Brain pericyte (primary cell): ENCODE results near the gene CA10.

Source experiments
- DNase-seq: peaks from one replicate; pipeline ENCODE4 v3.0.0-alpha.2; 2012; ENCODE audit warnings: low read depth, low spot score

Gene CA10

GRCh38 chr17:51819341-51820219, 338.9 kb downstream of the CA10 start:
- no peak for DNase-seq

GRCh38 chr17:51818777-51819176, 339.7 kb downstream of the CA10 start:
- DNase-seq, result no peak

GRCh38 chr17:51817955-51818354, 340.6 kb downstream of the CA10 start:
- no peak for DNase-seq

GRCh38 chr17:51817117-51817516, 341.4 kb downstream of the CA10 start:
- DNase-seq, result no peak

- no peak for DNase-seq
Measured at GRCh38 chr17:51815097-51815496, 343.4 kb downstream of the CA10 start.

GRCh38 chr17:51814521-51814920, 344.0 kb downstream of the CA10 start:
- no peak for DNase-seq

- DNase-seq, result no peak
Measured at GRCh38 chr17:51813784-51814174, 344.7 kb downstream of the CA10 start.

GRCh38 chr17:51813140-51813783, 345.3 kb downstream of the CA10 start:
- DNase-seq, result no peak

- no peak for DNase-seq
Measured at GRCh38 chr17:51807460-51807859, 351.1 kb downstream of the CA10 start.

GRCh38 chr17:51805765-51806164, 352.7 kb downstream of the CA10 start:
- no peak for DNase-seq

- no peak for DNase-seq
Measured at GRCh38 chr17:51805185-51805584, 353.3 kb downstream of the CA10 start.

GRCh38 chr17:51803161-51803560, 355.4 kb downstream of the CA10 start:
- DNase-seq, result no peak

GRCh38 chr17:51802544-51802943, 356.0 kb downstream of the CA10 start:
- no peak for DNase-seq

- DNase-seq, result no peak
Measured at GRCh38 chr17:51801626-51802025, 356.9 kb downstream of the CA10 start.

GRCh38 chr17:51799981-51800380, 358.5 kb downstream of the CA10 start:
- DNase-seq, result no peak

- no peak for DNase-seq
Measured at GRCh38 chr17:51799240-51799639, 359.3 kb downstream of the CA10 start.

- DNase-seq, result no peak
Measured at GRCh38 chr17:51797150-51797549, 361.4 kb downstream of the CA10 start.

- no peak for DNase-seq
Measured at GRCh38 chr17:51796026-51796425, 362.5 kb downstream of the CA10 start.

- no peak for DNase-seq
Measured at GRCh38 chr17:51795401-51795800, 363.1 kb downstream of the CA10 start.

GRCh38 chr17:51794466-51794865, 364.0 kb downstream of the CA10 start:
- no peak for DNase-seq

- no peak for DNase-seq
Measured at GRCh38 chr17:51793686-51794085, 364.8 kb downstream of the CA10 start.

- DNase-seq, result no peak
Measured at GRCh38 chr17:51778842-51779241, 379.7 kb downstream of the CA10 start.
